IPS-15b (cell line): Measurements from ENCODE around the gene PPP1R37.

Experiments used
- H3K27me3 ChIP-seq: one replicate; pipeline ENCODE4 v1.6.1; 2013; ENCODE audit warnings: low read length; ENCODE audit not compliant: control insufficient read depth, insufficient read depth
- H3K36me3 ChIP-seq: one replicate; pipeline ENCODE4 v1.6.1; 2013; ENCODE audit warnings: low read length; ENCODE audit not compliant: control insufficient read depth, insufficient read depth
- H3K4me1 ChIP-seq: one replicate; pipeline ENCODE4 v1.6.1; 2013; ENCODE audit warnings: mild to moderate bottlenecking, low read length; ENCODE audit not compliant: control insufficient read depth, insufficient read depth
- H3K4me3 ChIP-seq: one replicate; pipeline ENCODE4 v1.5.1; 2013; ENCODE audit warnings: low read depth, low read length
- H3K9ac ChIP-seq: one replicate; pipeline ENCODE4 v1.6.1; 2013; ENCODE audit warnings: low read depth, mild to moderate bottlenecking, low read length
- H3K9me3 ChIP-seq: one replicate; pipeline ENCODE4 v1.6.1; 2013; ENCODE audit warnings: mild to moderate bottlenecking, low read length; ENCODE audit not compliant: control insufficient read depth, insufficient read depth

Gene PPP1R37

DNA sequence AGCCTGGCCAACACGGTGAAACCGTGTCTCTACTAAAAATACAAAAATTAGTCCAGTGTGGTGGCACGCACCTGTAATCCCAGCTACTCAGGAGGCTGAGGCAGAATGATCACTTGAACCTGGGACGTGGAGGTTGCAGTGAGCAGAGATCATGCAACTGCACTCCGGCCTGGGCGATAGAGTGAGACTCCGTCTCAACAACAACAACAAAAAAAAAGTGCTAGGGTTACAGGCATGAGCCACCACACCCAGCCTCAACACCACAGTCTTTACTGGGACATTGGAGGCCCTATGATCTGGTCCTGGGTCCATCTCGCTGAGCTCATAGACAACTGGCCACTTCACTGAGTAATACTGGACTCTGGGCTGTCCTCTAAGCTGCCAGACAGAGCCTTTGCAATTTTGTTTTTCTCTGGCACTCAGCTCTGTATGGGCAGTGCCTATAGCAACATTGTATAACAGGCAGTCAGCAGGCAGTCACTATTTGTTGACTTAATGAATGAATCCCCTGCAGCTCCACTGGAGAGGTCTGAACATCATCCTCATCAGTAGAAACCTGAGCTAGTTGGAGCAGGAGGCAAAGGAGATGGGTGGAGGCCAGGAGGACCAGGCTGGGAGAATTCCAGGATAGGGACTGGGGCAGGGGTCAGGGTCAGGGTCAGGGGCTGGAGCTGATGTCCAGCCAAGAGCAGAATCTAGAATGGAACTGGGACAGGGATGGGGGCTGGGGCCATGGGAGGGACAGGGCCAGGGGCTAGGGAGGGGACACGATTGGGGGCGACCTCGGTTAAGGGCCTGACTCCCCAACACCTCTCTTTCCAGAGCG lies 93.7 kb downstream of the PPP1R37 start:
- H3K4me1 ChIP-seq, result no peaks in the 10 kb centered on the region
- H3K9ac ChIP-seq, result no peak overlapping the region
- H3K4me3 ChIP-seq, result no peak overlapping the region
- peaks cover 6% of the 10 kb centered on the region for H3K27me3 ChIP-seq
- H3K36me3 ChIP-seq, result no peaks in the 10 kb centered on the region
- no peaks in the 10 kb centered on the region for H3K9me3 ChIP-seq

- Histone ChIP-seq H3K4me1 (no peaks in the 10 kb centered on the region), H3K27me3 (peaks cover 6% of the 10 kb centered on the region), H3K9ac (no peak overlapping the region), H3K4me3 (no peak overlapping the region), H3K9me3 (no peaks in the 10 kb centered on the region), H3K36me3 (no peaks in the 10 kb centered on the region)
These were observed 94.6 kb downstream of the PPP1R37 start for GRCh38 chr19:45187421-45188100.

- Histone ChIP-seq H3K4me1 (no peaks in the 10 kb centered on the region), H3K27me3 (peaks cover 6% of the 10 kb centered on the region), H3K9ac (no peak overlapping the region), H3K36me3 (no peaks in the 10 kb centered on the region), H3K9me3 (no peaks in the 10 kb centered on the region), H3K4me3 (no peak overlapping the region)
These were observed 97.0 kb downstream of the PPP1R37 start for GRCh38 chr19:45189971-45190370.

DNA sequence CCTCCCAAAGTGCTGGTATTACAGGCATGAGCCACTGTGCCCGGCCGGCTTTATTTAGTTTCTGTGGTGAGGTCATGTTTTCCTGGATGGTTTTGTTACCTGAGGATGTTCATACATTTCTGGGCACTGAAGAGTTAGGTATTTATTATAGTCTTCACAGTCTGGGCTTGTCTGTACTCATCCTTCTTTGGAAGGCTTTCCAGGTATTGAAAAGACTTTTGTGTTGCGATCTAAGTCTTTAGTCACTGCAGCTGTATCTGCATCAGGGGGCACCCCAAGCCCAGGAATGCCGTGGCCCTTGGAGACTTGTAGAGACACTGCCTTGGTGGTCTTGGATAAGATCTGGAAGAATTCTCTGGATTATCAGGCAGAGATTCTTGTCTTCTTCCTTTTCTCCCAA lies 98.4 kb downstream of the PPP1R37 start:
- H3K27me3 ChIP-seq, result peaks cover 4% of the 10 kb centered on the region

DNA sequence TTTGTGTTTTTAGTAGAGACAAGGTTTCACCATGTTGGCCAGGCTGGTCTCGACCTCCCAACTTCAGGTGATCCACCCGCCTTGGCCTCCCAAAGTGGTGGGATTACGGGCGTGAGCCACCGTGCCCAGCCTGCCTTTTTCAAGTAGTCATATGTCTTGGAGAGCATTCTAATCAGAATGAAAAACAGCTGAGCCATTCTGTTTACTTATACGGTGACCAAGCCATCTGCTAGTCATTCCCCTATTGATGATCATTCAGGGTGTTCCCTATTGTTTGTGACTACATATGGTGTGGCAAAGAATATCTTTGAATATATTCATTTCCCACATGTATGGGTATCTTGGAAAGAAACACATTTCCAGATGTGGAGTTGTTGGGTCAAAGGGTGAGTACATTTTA lies 102.8 kb downstream of the PPP1R37 start:
- Histone ChIP-seq H3K27me3 (no peaks in the 10 kb centered on the region), H3K36me3 (no peaks in the 10 kb centered on the region), H3K9me3 (no peaks in the 10 kb centered on the region), H3K9ac (no peak overlapping the region), H3K4me1 (no peaks in the 10 kb centered on the region), H3K4me3 (no peak overlapping the region)

More for the DNA sequence above, 98.4 kb downstream of the PPP1R37 start:
- no peaks in the 10 kb centered on the region for H3K9me3 ChIP-seq
- H3K4me1 ChIP-seq, result no peaks in the 10 kb centered on the region
- no peak overlapping the region for H3K4me3 ChIP-seq
- H3K36me3 ChIP-seq, result no peaks in the 10 kb centered on the region
- H3K9ac ChIP-seq, result no peak overlapping the region
